SU-DHL-6 (cell line): ENCODE results near the gene SEMA3D.

Experiments
- H2AFZ ChIP-seq: fragments of 200-600 bp; sonication (generic); 2 replicates; pipeline ENCODE4 v1.6.1; 2014; ENCODE audit warnings: low read depth, mild to moderate bottlenecking, moderate library complexity, mixed read lengths, antibody characterized with exemption, low read length; ENCODE audit not compliant: severe bottlenecking
- H3F3A ChIP-seq: fragments of 200-600 bp; shearing (Covaris generic); 2 replicates; pipeline ENCODE4 v1.6.0; 2016; ENCODE audit warnings: antibody characterized with exemption, mild to moderate bottlenecking; ENCODE audit not compliant: insufficient read depth
- H3K27ac ChIP-seq: fragments of 200-600 bp; sonication (generic); 2 replicates; pipeline ENCODE4 v1.5.1; 2016; ENCODE audit warnings: low read depth, mild to moderate bottlenecking, low read length, moderate library complexity, mixed read lengths
- H3K27me3 ChIP-seq: fragments of 200-600 bp; sonication (generic), shearing (Covaris generic); 2 replicates; pipeline ENCODE4 v1.6.0; 2014; ENCODE audit warnings: mild to moderate bottlenecking, low read length
- H3K36me3 ChIP-seq: fragments of 200-600 bp; sonication (generic); 2 replicates; pipeline ENCODE4 v1.6.1; 2014; ENCODE audit warnings: mild to moderate bottlenecking, low read length, mixed read lengths
- H3K4me2 ChIP-seq: fragments of 300-600, 200-600 bp; shearing (Covaris generic), sonication (generic); 2 replicates; pipeline ENCODE4 v1.6.0; 2014; ENCODE audit warnings: low read length, low read depth, mild to moderate bottlenecking; ENCODE audit not compliant: poor library complexity, severe bottlenecking
- H3K4me3 ChIP-seq: fragments of 200-600 bp; sonication (generic); 2 replicates; pipeline ENCODE4 v1.5.1; 2014; ENCODE audit warnings: antibody characterized with exemption, low read length, mild to moderate bottlenecking, mixed read lengths; ENCODE audit not compliant: insufficient read depth, poor library complexity, severe bottlenecking
- H3K79me2 ChIP-seq: fragments of 200-600 bp; sonication (generic); 2 replicates; pipeline ENCODE4 v1.6.1; 2014; ENCODE audit warnings: mild to moderate bottlenecking, low read length, moderate library complexity; ENCODE audit not compliant: insufficient read depth
- H3K9ac ChIP-seq: fragments of 200-600 bp; sonication (generic); 2 replicates; pipeline ENCODE4 v1.7.0; 2014; ENCODE audit warnings: mild to moderate bottlenecking, low read length
- H3K9me2 ChIP-seq: fragments of 200-600 bp; sonication (generic); replicated peaks from 2 replicates; pipeline ENCODE4 v1.6.1; 2014; ENCODE audit warnings: low read length; ENCODE audit not compliant: insufficient read depth
- H3K9me3 ChIP-seq: fragments of 200-600 bp; sonication (generic); 2 replicates; pipeline ENCODE4 v1.6.1; 2014; ENCODE audit warnings: low read length, mixed read lengths; ENCODE audit not compliant: insufficient read depth
- H4K20me1 ChIP-seq: fragments of 200-600 bp; sonication (generic); 2 replicates; pipeline ENCODE4 v1.6.1; 2014; ENCODE audit warnings: low read depth, mild to moderate bottlenecking, antibody characterized with exemption, low read length, moderate library complexity, mixed read lengths
- EZH2phosphoT487 ChIP-seq: fragments of 200-600 bp; sonication (generic), shearing (Covaris generic); conservative IDR thresholded peaks from 2 replicates; pipeline ENCODE4 v1.6.1; 2018; ENCODE audit warnings: mild to moderate bottlenecking, antibody characterized with exemption, low read length, moderate library complexity, mixed read lengths
- TF ChIP-seq, protein P1 (sequence below): fragments of 200-600 bp; sonication (generic); IDR thresholded peaks from one replicate; pipeline ENCODE4 v1.5.1; 2017; ENCODE audit warnings: antibody characterized with exemption, mild to moderate bottlenecking, low read length, moderate library complexity; ENCODE audit not compliant: insufficient read depth, poor library complexity, severe bottlenecking

Gene SEMA3D

DNA sequence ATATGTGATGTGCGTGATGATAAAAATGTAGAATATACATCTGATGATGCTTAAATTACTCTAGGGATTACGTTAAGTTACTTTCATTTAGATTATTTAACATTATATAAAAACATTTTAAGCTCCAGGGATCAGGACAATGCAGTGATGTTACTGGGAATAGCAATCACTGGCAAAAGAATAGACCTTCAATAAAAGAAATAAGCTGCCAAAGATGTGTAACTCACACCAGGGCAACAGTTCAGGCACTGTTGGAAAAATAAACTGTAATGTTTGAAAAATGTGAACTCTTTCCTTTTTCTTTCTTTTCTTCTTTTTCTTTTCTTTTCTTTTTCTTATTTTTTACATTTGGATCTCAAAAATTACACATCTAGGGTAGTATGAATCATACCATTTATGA lies 131.7 kb downstream of the SEMA3D start:
- Histone ChIP-seq H3K9me2 (no peaks in the 10 kb centered on the region), H3K4me2 (no peak overlapping the region), H2AFZ (no peak overlapping the region), H3K36me3 (no peaks in the 10 kb centered on the region), H4K20me1 (no peaks in the 10 kb centered on the region), H3K79me2 (no peaks in the 10 kb centered on the region), H3K27me3 (no peaks in the 10 kb centered on the region), H3K27ac (no peak overlapping the region), H3F3A (no peaks in the 10 kb centered on the region), H3K4me3 (no peak overlapping the region), H3K9me3 (no peaks in the 10 kb centered on the region), H3K9ac (no peak overlapping the region)
- no peak for TF ChIP-seq EZH2phosphoT487
- TF ChIP-seq, protein P1, sequence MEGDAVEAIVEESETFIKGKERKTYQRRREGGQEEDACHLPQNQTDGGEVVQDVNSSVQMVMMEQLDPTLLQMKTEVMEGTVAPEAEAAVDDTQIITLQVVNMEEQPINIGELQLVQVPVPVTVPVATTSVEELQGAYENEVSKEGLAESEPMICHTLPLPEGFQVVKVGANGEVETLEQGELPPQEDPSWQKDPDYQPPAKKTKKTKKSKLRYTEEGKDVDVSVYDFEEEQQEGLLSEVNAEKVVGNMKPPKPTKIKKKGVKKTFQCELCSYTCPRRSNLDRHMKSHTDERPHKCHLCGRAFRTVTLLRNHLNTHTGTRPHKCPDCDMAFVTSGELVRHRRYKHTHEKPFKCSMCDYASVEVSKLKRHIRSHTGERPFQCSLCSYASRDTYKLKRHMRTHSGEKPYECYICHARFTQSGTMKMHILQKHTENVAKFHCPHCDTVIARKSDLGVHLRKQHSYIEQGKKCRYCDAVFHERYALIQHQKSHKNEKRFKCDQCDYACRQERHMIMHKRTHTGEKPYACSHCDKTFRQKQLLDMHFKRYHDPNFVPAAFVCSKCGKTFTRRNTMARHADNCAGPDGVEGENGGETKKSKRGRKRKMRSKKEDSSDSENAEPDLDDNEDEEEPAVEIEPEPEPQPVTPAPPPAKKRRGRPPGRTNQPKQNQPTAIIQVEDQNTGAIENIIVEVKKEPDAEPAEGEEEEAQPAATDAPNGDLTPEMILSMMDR = no peak

DNA sequence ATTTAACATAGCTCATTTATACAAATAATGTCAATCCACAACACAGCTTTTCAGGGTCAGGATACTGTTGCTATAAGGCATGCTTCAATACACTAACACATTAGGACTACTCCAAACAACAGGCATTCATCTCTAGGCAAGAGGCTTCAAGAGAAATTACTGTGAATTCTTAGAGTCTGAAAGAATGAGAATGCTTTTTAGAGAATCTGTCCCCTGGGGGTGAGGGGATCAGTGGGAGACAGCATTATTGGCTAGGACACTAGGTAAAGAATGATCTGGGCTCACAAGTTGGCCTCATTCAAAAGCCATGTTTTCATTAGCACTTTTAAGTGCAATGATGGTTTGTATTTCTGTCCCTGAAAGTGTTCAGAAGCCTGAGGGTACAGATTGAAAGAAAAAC lies 132.6 kb downstream of the SEMA3D start:
- Histone ChIP-seq H3K4me2 (no peak overlapping the region), H3K9me2 (no peaks in the 10 kb centered on the region), H3K79me2 (no peaks in the 10 kb centered on the region), H2AFZ (no peak overlapping the region), H3K36me3 (no peaks in the 10 kb centered on the region), H3K27me3 (no peaks in the 10 kb centered on the region), H3K9me3 (no peaks in the 10 kb centered on the region), H4K20me1 (no peaks in the 10 kb centered on the region), H3K4me3 (no peak overlapping the region), H3K9ac (no peak overlapping the region), H3F3A (no peaks in the 10 kb centered on the region), H3K27ac (no peak overlapping the region)
- TF ChIP-seq, protein P1 = no peak
- TF ChIP-seq EZH2phosphoT487 = no peak

DNA sequence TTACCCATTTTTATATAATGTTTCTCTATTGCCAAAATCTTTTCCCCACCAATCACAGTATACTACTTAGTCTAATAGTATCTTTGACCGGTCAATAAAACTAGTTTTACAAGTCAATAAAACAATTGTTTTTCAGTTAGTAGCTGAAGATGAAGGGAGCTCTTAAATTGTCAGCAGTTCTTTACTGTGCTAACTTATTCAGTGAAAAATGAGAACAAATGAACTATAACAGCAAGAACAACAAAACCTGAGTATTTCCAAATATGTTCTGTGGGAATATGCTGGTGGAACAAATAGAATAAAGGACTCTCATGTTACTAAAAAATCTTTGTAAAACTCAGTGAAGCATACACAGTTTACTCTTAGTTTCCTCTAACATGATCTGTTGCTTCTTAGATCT lies 134.0 kb downstream of the SEMA3D start:
- H3K9me2 ChIP-seq = no peaks in the 10 kb centered on the region
- no peaks in the 10 kb centered on the region for H3F3A ChIP-seq
- no peak overlapping the region for H2AFZ ChIP-seq
- no peaks in the 10 kb centered on the region for H4K20me1 ChIP-seq
- H3K9me3 ChIP-seq = no peaks in the 10 kb centered on the region
- TF ChIP-seq, protein P1 = no peak
- TF ChIP-seq EZH2phosphoT487 = no peak
- no peaks in the 10 kb centered on the region for H3K79me2 ChIP-seq
- H3K27me3 ChIP-seq = no peaks in the 10 kb centered on the region
- H3K4me3 ChIP-seq = no peak overlapping the region
- no peak overlapping the region for H3K27ac ChIP-seq
- no peak overlapping the region for H3K4me2 ChIP-seq
- no peaks in the 10 kb centered on the region for H3K36me3 ChIP-seq
- H3K9ac ChIP-seq = no peak overlapping the region
